NCI-H2081 (cell line): ENCODE measurements around the gene LRRK1.

Experiments used
- DNase-seq, 2 experiments: peaks; one replicate each; lab custom pipeline; 2025; lab: John Stamatoyannopoulos, UW

Gene LRRK1

GRCh38 chr15:100914876-100915275 is 4.3 kb upstream of the LRRK1 start:
- no peak for DNase-seq

GRCh38 chr15:100918034-100918689 is 995 bp upstream of the LRRK1 start:
- DNase-seq: peak; percentile 66 to 78

GRCh38 chr15:100919481-100920405 is 586 bp downstream of the LRRK1 start:
- no peak for DNase-seq

GRCh38 chr15:100920516-100921135 is 1.5 kb downstream of the LRRK1 start:
- no peak for DNase-seq

- DNase-seq: no peak
Observed at GRCh38 chr15:100922192-100923040, 3.3 kb downstream of the LRRK1 start.

- DNase-seq: no peak
Observed at GRCh38 chr15:100923076-100923475, 3.9 kb downstream of the LRRK1 start.

GRCh38 chr15:100923902-100924301 is 4.7 kb downstream of the LRRK1 start:
- no peak for DNase-seq

GRCh38 chr15:100924436-100924835 is 5.3 kb downstream of the LRRK1 start:
- no peak for DNase-seq

GRCh38 chr15:100925480-100925879 is 6.3 kb downstream of the LRRK1 start:
- DNase-seq: no peak

GRCh38 chr15:100926258-100926657 is 7.1 kb downstream of the LRRK1 start:
- no peak for DNase-seq

- no peak for DNase-seq
Observed at GRCh38 chr15:100926971-100927756, 8.0 kb downstream of the LRRK1 start.

- peak in 1 of 2 experiments; percentile 41 for DNase-seq
Observed at GRCh38 chr15:100928632-100929280, 9.6 kb downstream of the LRRK1 start.

- DNase-seq: peak in 1 of 2 experiments; percentile 59
Observed at GRCh38 chr15:100929641-100930042, 10.5 kb downstream of the LRRK1 start.

GRCh38 chr15:100930306-100930848 is 11.2 kb downstream of the LRRK1 start:
- no peak for DNase-seq

- DNase-seq: no peak
Observed at GRCh38 chr15:100931143-100931890, 12.2 kb downstream of the LRRK1 start.

GRCh38 chr15:100932676-100933348 is 13.7 kb downstream of the LRRK1 start:
- no peak for DNase-seq

- DNase-seq: no peak
Observed at GRCh38 chr15:100934166-100934565, 15.0 kb downstream of the LRRK1 start.

- no peak for DNase-seq
Observed at GRCh38 chr15:100934726-100935125, 15.6 kb downstream of the LRRK1 start.

GRCh38 chr15:100937171-100937570 is 18.0 kb downstream of the LRRK1 start:
- no peak for DNase-seq
